Amniotic epithelial cell (primary cell): ENCODE measurements around the gene CECR2.

Source experiments
- DNase-seq: peaks from one replicate; pipeline ENCODE4 v3.0.0-alpha.2; 2010; ENCODE audit warnings: low read depth

CECR2 gene

DNA sequence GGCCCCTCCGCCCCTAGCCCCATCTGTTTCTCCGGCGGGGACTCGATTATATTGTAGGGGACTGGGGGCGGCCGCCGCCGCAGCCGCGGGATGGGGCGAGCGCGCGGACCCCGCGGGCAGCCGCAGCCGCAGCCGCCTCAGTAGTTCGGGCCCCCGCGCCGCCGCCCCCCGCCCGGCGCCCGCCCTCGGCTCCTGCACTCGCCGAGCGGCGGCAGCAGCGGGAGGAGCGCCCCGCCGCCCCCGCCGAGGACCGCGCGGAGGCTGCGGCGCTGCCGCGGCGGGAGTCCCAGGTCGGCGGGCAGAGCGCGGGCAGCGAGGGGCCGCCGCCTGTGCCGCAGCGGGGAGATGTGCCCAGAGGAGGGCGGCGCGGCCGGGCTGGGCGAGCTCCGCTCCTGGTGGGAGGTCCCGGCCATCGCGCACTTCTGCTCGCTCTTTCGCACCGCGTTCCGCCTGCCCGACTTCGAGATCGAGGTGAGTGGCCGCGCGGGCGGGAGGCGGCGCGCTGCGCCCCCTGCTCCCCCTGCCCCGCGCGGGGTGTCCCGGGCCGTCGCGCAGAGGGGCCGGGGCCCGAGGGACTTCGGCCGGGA lies at the start of gene CECR2:
Gene CECR2, plus strand, starts transcription at position 22 of the 587 bp plus-strand sequence. Its CDS starts 324 bp downstream, at position 346.
- no peak for DNase-seq

DNA sequence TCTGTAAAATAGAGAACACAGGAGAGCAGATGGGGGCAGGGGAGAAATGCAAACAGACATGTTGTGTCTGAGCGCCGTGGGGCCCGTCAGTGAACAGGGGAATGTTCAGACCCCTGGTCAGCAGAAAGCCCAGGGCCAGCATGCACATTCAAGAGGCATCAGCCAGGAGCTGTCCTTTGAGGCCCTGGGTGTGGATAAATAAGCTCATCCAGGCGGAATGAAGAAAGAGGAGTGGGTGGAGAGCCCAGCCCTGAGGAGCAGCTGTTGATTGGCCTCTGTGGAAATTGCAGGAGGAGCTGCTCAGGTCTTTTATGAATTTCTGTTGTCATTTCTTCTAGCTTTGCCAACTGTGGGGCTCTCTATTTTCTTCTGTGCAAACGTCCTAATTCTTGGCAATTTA lies 49.7 kb upstream of the CECR2 start:
- no peak for DNase-seq

DNA sequence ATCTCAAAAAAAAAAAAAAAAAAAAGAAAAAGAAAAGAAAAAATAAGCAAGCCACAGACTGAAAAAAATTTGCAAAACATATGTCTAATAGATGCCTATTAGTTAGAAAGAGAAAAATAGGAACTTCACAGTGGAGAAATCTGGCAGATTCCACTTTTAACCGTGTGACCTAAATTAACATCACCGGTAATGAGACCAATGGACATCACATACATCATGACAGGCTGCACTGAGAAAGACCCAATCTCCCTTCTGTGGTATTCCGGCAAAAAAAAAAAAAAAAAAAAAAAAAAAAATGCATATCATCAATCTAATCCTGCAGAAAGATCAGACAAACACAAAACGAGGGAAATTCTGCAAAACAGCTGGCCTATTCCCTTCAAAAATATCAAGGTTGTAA lies 46.7 kb upstream of the CECR2 start:
- no peak for DNase-seq

DNA sequence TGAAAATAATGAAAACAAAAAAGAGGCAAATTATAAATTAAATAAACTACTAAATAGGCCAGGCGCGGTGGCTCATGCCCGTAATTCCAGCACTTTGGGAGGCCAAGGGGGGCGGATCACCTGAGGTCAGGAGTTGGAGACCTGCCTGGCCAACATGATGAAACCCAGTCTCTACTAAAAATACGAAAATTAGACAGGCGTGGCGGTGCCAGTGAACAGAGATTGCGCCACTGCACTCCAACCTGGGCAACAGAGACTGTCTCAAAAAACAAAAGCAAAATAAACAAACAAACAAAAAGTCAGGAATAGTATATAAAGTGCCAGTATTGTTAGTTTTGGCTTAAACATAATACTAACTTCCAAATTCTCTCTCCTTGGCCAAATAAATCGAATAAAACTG lies 37.6 kb upstream of the CECR2 start:
- no peak for DNase-seq

DNA sequence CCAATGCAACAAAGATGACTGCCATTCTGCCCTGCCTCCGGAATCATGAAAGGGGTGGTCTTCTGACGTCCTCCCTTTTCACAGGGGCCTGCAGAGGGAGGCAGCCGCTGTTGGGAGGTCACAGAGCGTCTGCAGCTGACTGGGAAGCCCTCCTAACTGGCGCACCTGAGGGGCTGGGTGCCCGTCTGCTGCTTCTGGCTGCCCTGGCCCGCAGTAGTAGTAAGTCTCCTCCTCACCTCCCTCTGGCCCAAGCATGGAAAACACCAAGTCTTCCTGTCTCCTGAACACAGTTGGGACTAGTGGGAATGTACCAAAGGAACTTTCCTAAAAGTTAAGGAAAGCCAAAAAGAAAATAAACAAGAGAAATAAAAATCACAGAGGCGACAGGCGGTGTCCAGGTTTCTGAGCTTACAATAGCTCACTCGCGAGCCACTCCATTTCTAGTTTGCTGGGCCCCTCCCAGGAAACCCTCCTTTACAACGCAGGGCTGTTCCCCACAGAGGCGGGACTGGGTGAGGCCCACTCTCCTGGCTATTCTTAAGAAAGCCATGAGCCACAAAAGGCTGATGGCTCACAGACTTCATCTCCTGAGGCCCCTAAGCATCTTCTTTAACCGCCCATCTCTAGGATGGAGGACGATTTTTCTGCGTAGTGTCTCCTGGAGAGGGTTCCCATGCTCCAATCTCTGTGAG lies 37.0 kb upstream of the CECR2 start:
- DNase-seq: no peak

DNA sequence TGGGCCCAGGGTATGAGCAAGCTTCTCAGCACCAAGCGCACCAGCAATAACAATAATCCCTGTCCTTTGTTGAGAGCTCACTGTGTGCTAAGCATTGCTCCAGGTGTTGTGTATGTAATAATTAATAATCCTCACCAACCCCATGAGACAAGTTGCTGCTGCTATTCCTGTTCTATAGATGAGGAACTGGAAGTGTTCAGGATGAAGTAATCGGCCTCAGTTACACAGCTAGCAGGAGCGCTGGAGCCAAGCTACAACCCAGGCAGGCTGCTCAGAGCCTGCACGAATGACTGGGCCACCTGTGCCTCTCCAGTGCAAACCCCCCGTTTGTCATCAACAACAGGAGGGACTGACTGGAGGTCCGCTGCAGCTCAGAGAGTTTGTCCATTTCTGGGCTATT lies 35.2 kb upstream of the CECR2 start:
- no peak for DNase-seq

DNA sequence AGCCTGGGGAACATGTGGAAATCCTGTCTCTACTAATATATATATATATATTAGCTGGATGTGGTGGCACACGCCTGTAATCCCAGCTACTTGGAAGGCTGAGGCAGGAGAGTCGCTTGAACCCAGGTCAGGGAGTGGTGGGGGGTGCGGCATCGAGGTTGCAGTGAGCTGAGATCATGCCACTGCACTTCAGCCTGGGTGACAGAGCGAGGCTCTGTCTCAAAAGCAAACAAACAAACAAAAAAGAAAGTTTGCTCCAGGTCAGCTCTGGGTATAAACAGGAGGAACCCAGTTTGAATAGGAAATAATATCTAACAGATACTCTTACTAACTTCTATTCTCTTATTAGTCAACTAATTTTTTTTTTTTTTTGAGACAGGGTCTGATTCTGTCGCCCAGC lies 34.3 kb upstream of the CECR2 start:
- no peak for DNase-seq

DNA sequence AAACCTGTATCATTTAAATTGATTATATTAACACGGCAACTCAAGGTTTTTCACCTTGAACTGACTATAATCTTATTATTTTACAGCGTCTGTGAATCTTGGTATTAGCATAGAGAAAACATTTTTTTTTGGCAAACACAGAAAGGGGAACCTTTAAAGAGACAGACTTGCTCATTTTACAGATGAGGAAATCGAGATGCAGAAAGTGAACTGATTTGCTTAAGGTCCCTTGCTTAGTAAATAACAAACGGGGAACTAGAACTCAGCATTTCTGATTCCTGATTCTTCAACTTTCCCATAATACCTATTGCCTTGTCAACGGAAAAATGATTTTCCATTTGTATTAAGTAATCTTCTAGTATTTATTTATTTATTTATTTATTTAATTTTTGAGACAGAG lies 33.2 kb upstream of the CECR2 start:
- no peak for DNase-seq

DNA sequence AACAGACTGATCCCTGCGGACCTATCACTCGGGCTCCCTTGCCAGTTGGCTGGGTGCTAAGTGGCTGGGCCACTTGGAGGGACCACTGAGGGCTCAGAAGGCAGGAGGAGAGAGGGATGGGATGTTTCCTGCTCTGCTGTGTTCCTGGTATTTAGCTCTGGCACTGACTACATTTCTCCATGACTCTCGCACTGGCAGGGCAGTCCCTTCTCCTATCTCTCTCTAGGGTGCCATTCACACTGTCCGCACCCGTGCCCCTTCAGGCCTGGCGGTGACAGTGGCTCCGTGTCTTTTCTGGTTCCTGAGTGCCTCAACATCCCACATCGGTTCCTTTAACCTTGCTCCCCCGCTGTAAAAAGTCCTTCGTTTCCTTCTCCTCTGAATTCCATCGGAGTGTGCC lies 31.6 kb upstream of the CECR2 start:
- DNase-seq: no peak

DNA sequence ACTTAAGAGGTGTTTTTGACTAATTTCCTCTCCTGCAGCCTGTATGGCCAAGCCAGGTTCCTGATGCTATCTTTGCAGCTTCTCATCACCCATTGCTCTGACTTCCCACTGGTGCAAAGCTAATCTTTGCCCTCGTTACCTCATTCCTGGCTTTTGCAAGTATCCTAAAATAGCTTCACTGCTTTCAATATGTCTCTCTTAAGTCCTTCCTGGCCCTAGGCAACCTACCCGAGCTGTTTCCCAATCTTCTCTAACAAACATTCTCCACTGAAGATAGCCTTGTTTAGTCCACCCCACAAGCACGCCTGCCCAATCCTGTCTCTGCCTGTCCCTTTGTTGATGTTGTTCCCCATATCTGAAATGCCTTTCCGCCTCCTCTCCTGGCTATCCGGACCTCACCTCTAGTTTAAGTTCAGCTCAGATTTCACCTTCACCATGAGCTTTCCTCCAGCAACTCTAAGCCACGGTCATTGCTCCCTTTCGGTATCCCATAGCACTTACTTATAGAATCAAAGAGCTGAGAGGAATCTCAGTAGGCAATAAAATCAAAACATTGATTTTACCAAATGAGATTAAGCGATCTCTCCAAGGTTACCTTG lies 30.1 kb upstream of the CECR2 start:
- DNase-seq: no peak

DNA sequence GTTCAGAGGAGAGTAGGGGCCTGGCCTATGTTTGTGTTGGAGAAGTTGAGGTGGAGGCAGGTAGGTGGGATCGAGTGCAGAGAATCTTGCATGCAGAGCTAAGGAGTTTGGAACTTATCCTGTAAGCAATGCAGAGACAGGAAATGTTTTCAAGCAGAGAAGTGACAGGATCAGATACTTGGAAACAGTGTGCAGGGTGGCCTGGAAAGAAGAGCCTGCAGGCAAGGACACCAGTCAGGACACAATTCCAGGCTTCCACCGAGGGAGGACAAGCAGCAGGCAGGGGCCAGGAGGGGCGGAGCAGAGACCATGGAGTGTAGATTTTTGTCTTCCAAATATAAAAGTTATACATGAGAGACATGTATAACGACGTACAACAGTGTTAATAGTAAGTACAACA lies 26.9 kb upstream of the CECR2 start:
- DNase-seq: no peak

DNA sequence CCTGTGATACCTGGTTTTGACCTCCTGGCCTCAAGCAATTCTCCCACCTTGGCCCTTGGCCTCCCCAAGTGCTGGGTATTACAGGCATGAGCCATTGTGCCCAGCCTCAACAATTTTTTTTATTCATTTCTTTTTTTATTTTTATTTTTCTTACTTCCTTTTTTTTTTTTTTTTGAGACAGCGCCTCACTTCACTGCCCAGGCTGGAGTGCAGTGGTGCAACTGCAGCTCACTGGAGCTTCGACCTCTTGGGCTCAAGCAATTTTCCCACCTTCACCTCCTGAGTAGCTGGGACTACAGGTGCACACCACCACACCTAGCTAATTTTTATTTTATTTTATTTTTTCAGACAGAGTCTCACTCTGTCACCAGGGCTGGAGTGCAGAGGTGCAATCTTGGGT lies 25.5 kb upstream of the CECR2 start:
- DNase-seq: no peak

DNA sequence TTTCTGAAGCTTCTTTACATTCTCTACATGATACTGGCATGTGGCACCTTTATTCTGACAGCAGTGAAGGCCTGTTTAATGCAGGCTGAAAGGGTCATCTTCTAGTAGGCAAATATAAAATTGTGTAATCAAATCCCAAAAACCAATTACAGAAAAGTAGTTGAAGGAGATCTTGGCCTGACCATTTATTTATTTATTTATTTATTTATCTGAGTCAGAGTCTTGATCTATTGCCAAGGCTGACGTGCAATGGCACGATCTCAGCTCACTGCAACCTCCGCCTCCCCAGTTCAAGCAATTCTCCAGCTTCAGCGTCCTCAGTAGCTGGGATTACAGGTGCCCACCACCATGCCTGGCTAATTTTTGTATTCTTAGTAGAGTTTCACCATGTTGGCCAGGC lies 22.7 kb upstream of the CECR2 start:
- no peak for DNase-seq

DNA sequence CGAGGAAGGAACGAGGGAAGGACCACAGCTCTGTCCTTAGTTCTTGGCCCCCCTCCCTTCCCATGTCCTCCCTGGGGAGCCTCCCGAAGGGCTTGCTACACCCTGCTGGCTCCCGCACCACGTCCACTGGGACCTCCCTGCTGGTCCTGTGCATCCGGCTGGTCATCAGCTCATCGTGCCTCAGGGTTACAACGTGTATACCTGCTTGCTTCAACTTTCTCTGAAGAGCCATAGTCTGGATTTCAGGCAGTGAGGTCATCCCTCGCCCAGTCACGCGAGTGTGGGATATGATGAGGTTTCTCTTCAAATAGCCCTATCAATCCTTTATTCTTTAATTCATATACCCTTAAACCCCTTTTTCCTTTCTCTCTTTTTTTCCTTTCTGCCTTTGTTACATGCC lies 21.5 kb upstream of the CECR2 start:
- no peak for DNase-seq

DNA sequence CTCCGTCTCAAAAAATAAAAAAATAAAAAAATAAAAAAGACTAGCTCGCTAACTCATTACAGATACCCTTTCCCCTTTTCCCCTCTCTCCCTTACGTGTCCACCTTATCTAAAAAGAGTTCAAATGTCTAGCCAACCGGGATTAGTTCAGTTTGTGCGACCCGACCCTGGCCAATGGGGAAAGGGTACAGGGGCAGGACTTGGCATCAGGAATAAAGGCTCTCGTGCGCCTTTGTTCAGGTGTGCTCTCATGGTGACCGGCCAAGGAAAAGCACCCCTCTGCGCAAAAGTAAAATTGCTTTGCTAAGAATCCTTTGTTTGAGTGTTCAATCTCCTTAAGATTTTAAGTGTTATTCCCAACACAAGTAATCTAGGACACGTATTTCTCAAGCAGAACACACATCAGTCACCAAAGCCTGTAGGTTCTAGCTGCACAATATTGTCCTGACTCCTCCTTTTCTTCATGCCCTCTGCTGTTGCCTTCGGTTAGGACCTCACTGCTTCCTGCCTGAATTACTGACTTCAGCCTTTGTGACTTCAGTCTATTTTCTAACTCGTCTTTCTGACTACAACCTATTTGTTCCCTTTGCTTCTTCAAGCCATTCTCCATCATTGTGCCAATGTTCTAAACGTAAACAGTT lies 20.7 kb upstream of the CECR2 start:
- DNase-seq: no peak

DNA sequence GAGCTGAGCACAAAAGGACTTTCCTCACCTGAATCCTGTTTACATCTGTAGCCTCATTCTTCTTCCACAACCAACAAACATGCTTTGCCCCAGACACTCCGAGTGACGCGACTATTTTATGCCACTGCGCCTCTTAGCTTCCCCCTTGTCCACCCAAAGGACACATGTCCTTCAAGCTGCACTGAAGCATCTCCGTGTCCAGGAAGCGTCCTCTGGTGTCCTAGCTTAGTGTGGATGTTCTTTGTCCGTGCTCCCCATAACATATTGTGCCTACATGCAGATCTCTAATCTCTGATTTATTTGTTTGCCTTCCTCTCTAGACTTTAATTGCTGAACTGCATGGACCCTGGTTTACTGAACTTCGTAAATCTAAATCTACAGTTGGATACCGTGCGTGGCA lies 20.1 kb upstream of the CECR2 start:
- no peak for DNase-seq

DNA sequence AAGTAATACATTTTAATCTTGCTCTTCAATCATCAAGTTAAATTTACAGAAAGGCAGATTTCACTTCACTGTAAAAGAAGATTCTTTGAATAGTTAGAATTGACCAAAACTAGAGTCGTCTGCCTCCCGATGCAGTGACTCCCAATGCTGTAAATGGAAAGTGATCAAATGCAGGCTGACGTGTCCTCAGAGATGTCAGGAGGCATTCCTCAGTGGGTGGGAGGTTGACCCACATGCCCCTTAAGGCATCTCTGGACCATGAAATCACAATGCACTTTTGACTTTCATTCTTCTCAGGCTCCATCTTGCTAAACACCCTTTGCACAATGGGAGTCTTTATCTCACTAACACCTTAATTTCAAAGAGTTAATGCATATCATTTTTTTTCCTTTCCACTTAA lies 19.0 kb upstream of the CECR2 start:
- no peak for DNase-seq

DNA sequence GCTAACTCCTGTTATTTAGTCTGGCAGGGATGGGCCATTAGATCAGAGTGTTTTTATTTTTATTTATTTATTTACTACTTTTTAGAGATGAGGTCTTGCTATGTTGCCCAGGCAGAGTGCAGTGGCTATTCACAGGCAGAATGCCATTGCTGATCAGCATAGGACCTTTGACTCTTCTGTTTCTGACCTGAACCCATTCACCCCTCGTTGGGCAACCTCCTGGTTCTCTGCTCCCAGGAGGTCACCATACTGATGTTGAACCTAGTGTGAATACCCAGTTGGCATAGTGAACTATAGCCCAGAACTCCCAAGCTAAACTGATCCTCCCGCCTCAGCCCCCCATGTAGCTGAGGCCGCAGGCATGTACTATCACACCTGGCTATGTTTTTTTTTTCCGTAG lies 16.5 kb upstream of the CECR2 start:
- no peak for DNase-seq

DNA sequence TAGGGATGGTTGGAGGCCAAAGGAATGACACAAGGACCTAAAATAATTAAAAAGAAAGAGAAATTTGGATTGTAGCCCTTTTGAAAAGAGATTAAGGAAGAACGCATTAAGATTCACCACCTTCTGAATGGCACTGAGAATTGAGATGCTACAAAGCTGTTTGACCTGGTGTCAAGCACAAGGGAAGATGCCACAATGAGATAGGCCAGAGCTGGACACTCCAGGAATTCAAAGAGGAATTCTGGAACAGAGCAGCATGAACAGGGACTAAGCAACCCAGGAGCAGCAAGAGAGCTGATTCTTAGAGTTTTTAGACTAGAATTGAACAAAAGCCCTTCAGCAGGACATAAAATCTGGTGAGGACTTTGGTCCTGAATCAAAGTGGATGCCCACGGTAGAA lies 11.6 kb upstream of the CECR2 start:
- DNase-seq: no peak

DNA sequence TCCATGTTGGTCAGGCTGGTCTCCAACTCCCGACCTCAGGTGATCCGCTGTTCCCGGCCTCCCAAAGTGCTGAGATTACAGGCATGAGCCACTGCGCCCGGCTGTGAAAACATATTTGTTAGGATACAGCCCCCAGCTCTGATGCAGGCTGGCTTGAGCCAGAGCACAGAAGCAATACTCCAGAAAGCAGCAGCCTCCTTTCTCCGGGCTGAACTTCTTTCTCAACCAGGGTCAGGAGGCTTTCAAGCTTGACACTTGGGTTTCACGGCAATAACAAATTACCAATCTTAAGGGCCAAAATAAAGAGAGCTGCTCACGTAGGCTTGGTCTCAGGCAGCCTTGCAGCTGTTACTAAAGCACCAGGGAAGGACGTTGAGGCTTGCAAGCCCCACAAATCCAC lies 10.8 kb upstream of the CECR2 start:
- no peak for DNase-seq

DNA sequence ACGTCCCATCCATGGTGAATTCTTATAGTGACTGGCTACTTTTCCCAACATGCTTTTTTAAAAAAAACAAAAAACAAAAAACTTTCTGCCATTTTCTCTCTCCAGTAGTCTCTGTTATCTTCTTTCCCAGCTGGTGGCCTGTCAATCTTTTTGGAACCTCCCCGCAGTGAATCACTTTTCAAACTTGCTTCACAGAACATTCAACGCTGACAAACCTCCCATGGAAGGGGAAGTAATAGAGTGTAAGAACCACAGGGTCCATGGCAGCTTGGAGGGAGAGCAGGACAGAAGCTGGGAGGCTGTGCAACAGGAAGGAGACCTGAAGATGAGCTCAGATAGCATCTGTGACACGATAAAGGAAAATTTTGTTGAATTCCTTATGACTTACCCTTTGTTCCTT lies 9.8 kb upstream of the CECR2 start:
- no peak for DNase-seq

DNA sequence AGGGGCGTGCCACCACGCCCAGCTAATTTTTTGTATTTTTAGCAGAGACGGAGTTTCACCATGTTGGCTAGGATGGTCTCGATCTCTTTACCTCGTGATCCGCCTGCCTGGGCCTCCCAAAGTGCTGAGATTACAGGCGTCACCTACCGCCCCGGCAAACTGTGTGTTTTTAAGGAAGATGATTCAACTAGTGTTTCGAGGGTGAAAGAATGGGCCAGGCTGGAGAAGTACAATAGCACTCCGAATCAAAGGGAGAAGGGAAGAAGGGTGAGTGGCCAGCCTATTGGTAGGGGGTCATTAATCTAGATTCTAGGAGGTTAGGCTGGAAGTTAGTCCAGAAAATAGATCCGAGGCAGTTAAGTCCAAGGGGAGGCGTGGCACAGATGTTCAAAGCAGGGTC lies 2.9 kb upstream of the CECR2 start:
- DNase-seq: no peak

DNA sequence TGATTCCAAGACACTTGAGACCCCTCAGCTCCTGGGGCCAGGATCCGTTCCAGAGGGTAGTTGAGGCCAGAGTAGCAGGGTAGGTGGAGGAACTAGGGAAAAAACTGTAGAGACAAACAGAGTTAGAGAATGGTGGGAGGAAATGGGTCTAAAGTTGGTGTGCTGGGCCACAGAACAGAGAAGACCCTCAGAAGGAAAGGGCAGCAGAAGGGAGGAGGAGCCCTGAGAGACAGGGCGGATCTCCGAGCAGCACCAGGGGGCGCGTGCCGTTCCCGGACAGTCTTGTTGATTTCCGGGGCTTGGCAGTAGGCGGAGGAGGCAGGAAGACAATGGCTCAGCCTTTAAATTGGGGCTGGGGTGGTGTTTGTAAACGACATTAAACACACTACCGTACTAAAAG lies 2.4 kb upstream of the CECR2 start:
- no peak for DNase-seq

DNA sequence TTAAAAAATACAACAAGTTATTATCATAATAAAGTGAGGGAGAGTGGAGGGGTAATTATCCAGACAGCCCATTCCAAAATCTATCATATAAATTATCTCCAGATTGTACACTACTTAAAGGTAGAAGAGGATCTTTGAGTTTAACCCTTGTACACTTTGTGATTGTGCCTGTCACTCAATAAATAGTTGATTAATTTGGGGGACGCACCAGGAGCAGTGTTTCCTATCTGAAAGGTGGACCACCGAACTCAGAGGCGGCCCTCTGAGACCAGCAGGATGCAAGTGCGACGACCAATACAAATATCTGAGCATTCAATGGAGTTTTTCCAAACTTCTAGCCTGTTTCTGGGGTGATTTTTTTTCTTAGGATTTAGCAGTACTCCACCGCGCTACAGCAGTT lies 1.1 kb upstream of the CECR2 start:
- DNase-seq: no peak
